ENCODE measurements around the gene CC2D1A.

- TF ChIP-seq CTCF (IDR thresholded peaks at IDR 0.05 in 4 of 5, conservative IDR thresholded peaks at IDR 0.05 in 1 of 5): no peak
- TF ChIP-seq POLR2A (IDR thresholded peaks at IDR 0.05): no peak
Observed at GRCh38 chr19:13892870-13893269, 13.1 kb upstream of the CC2D1A start.
